HepG2 (cell line): Measurements from ENCODE around the gene RPLP2. TPM values are rescaled to one million over a fixed set of nuclear protein-coding genes. Genes with fewer than 3 reads are reported as not detected.

ENCODE experiments used
- ATAC-seq: fragments of 200-7000 bp; cut with Tn5 transposase; 3 replicates; pipeline ENCODE4 v1.9.1; 2020; ENCODE audit warnings: mild to moderate bottlenecking, moderate library complexity
- BruUV-seq: library from RNA; stranded (reverse); fragments of 400-500 nt; replicated peaks from 2 replicates; lab custom pipeline; 2021; lab: Mats Ljungman, UMichigan
- CTCF ChIA-PET: fragments of 300-600 bp; formaldehyde crosslinking; extraction: SDS; loops from one replicate; lab custom pipeline; 2021; ENCODE audit warnings: low total read pairs, inconsistent platforms, low intra/inter-chr PET ratio; lab: Yijun Ruan, JAX
- POLR2A ChIA-PET: fragments of 350-600 bp; sonication (Branson Sonifier 250); formaldehyde crosslinking; loops from one replicate; lab custom pipeline; 2020; ENCODE audit warnings: antibody characterized with exemption, inconsistent platforms; lab: Yijun Ruan, JAX
- DNase-seq: peaks from one replicate; pipeline ENCODE4 v3.0.0-alpha.2; 2015; ENCODE audit warnings: low spot score
- FAIRE-seq: peaks from 3 replicates; lab custom pipeline; 2011; peaks lifted over from hg19 to GRCh38; lab: Jason Lieb, UNC
- H2AFZ ChIP-seq: one replicate; pipeline ENCODE4 v1.6.1; 2011; ENCODE audit warnings: low read length, inconsistent platforms
- H3K27ac ChIP-seq: fragments of 300-600 bp; 3 replicates; pipeline ENCODE4 v1.8.0; 2011; ENCODE audit warnings: mixed run types, mild to moderate bottlenecking, mixed read lengths, low read length, inconsistent platforms; ENCODE audit not compliant: insufficient read depth; ENCODE audit errors: extremely low read length
- H3K27me3 ChIP-seq, 2 experiments: fragments of 200-600 bp in 1 of 2; 2 replicates in 1 of 2; 3 replicates in 1 of 2; pipeline versions ENCODE4 v1.6.0 to v1.8.0; 2011; ENCODE audit warnings: low read length in 2 of 2, mild to moderate bottlenecking in 2 of 2, moderate library complexity in 2 of 2, inconsistent platforms in 1 of 2; ENCODE audit not compliant: insufficient read depth in 2 of 2, control insufficient read depth in 1 of 2
- H3K36me3 ChIP-seq, 2 experiments: fragments of 200-600 bp in 1 of 2; replicated peaks in 1 of 2; 2 replicates in 1 of 2; 3 replicates in 1 of 2; pipeline versions ENCODE4 v1.5.1 to v1.8.0; 2011; ENCODE audit warnings: low read length in 2 of 2, inconsistent platforms in 1 of 2; ENCODE audit not compliant: insufficient read depth in 2 of 2, control insufficient read depth in 1 of 2
- H3K4me1 ChIP-seq: 2 replicates; pipeline ENCODE4 v1.5.1; 2012; ENCODE audit warnings: low read length, inconsistent platforms; ENCODE audit not compliant: insufficient read depth
- H3K4me2 ChIP-seq: 2 replicates; pipeline ENCODE4 v1.6.0; 2011; ENCODE audit warnings: low read depth, low read length, inconsistent platforms
- H3K4me3 ChIP-seq, 3 experiments: fragments of 200-600 bp in 1 of 3; sonication (generic), shearing (Covaris generic) in 1 of 3; replicated peaks in 1 of 3; 2 replicates each; pipeline ENCODE4 v1.5.1; 2011 to 2016; ENCODE audit warnings: low read length in 3 of 3, inconsistent platforms in 2 of 3, low read depth in 2 of 3, mild to moderate bottlenecking in 2 of 3, control low read depth in 1 of 3, mixed read lengths in 1 of 3; ENCODE audit not compliant: insufficient read depth in 1 of 3
- H3K79me2 ChIP-seq: one replicate; pipeline ENCODE4 v1.6.1; 2011; ENCODE audit warnings: low read length, inconsistent platforms; ENCODE audit not compliant: insufficient read depth
- H3K9ac ChIP-seq: 2 replicates; pipeline ENCODE4 v1.6.0; 2011; ENCODE audit warnings: mild to moderate bottlenecking, low read depth, low read length, inconsistent platforms; ENCODE audit not compliant: insufficient read depth
- H3K9me3 ChIP-seq: 2 replicates; pipeline ENCODE4 v1.5.1; 2012; ENCODE audit warnings: mild to moderate bottlenecking, low read length
- H4K20me1 ChIP-seq: 2 replicates; pipeline ENCODE4 v1.6.0; 2011; ENCODE audit warnings: inconsistent platforms, mild to moderate bottlenecking, low read length, moderate library complexity; ENCODE audit not compliant: insufficient read depth
- AGO2 ChIP-seq: fragments of 200-400 bp; formaldehyde crosslinking; optimal IDR thresholded peaks from 2 replicates; pipeline ENCODE3; 2017; ENCODE audit warnings: mild to moderate bottlenecking, low read depth, low read length, moderate library complexity
- AKAP8 ChIP-seq: sonication (generic); formaldehyde crosslinking; IDR thresholded peaks from 2 replicates; pipeline ENCODE4 v1.5.1; 2020; ENCODE audit warnings: mild to moderate bottlenecking, missing genetic modification reagents
- KAT2B ChIP-seq: fragments of 150-350 bp; IDR thresholded peaks from 2 replicates; pipeline ENCODE4 v1.6.1; 2014; ENCODE audit warnings: low read depth, low read length, borderline replicate concordance
- KDM2A ChIP-seq: sonication (generic); formaldehyde crosslinking; IDR thresholded peaks from 2 replicates; pipeline ENCODE4 v1.4.0; 2020; ENCODE audit warnings: low read depth, missing genetic modification reagents, borderline replicate concordance
- MEIS2 ChIP-seq: sonication (generic); formaldehyde crosslinking; IDR thresholded peaks from 2 replicates; pipeline ENCODE4 v1.9.0; 2021; ENCODE audit warnings: mild to moderate bottlenecking, missing genetic modification reagents
- POLR2AphosphoS2 ChIP-seq: IDR thresholded peaks from 2 replicates; pipeline ENCODE4 v1.6.1; 2011; ENCODE audit warnings: low read depth, low read length, improper control_type of control experiment
- POLR2G ChIP-seq: fragments of 200-400 bp; formaldehyde crosslinking; IDR thresholded peaks from 2 replicates; pipeline ENCODE4 v1.6.1; 2018; ENCODE audit warnings: mild to moderate bottlenecking, low read depth, low read length, moderate library complexity
- RBM22 ChIP-seq: fragments of 200-400 bp; formaldehyde crosslinking; optimal IDR thresholded peaks from 2 replicates; pipeline ENCODE3; 2017; ENCODE audit warnings: mild to moderate bottlenecking, low read length, moderate library complexity
- RERE ChIP-seq: IDR thresholded peaks from 2 replicates; pipeline ENCODE4 v1.6.1; 2016; ENCODE audit warnings: low read depth, missing genetic modification reagents, missing compliant biosample characterization
- ZBTB38 ChIP-seq: sonication (generic); formaldehyde crosslinking; IDR thresholded peaks from 2 replicates; pipeline ENCODE4 v1.5.1; 2020; ENCODE audit warnings: mild to moderate bottlenecking, missing genetic modification reagents
- ZNF121 ChIP-seq: sonication (generic); formaldehyde crosslinking; IDR thresholded peaks from 2 replicates; pipeline ENCODE4 v1.5.0; 2020; ENCODE audit warnings: mild to moderate bottlenecking, missing genetic modification reagents
- ZNF274 ChIP-seq: sonication (generic); formaldehyde crosslinking; IDR thresholded peaks from 2 replicates; pipeline ENCODE4 v1.5.1; 2020; ENCODE audit warnings: mild to moderate bottlenecking, missing genetic modification reagents
- ZNF317 ChIP-seq: sonication (generic); formaldehyde crosslinking; IDR thresholded peaks from 2 replicates; pipeline ENCODE4 v1.5.0; 2020; ENCODE audit warnings: mild to moderate bottlenecking, missing genetic modification reagents
- WGBS: methylation state at CpG from one replicate; pipeline ENCODE4 v1.1.6; 2017; ENCODE audit warnings: low lambda C conversion rate; 5-methylcytosine and 5-hydroxymethylcytosine counted together
- in situ Hi-C: cut with HindIII; loops from 2 replicates; pipeline ENCODE4 v1.10.0; 2017; ENCODE audit warnings: low pct_unique_long_range_greater_than_20kb; ENCODE audit not compliant: extremely low pct_ligation_motif_present
- intact Hi-C: fragments of 100-400 bp; cut with micrococcal nuclease; formaldehyde crosslinking; loops from one replicate; pipeline ENCODE4 v1.10.0; 2022; ENCODE audit not compliant: unreplicated experiment
- polyA plus RNA-seq, 8 experiments: library from polyadenylated mRNA; depleted of rRNA in 3 of 8; stranded (reverse) in 7 of 8; unstranded in 1 of 8; fragments of >200 nt; fragmentation: Illumina TruSeq in 4 of 8; extraction: Trizol in 4 of 8; gene quantifications; 2 replicates each; pipeline versions ENCODE4 v1.2.1 to v1.2.3, GENCODE V29; 2011 to 2016; ENCODE audit warnings: low read depth in 4 of 8, missing spikeins in 1 of 8, mixed read lengths in 1 of 8; ENCODE audit not compliant: insufficient read depth in 1 of 8
- total RNA-seq, 5 experiments: library from RNA; depleted of rRNA; stranded (reverse); fragments of >200 nt; fragmentation: Illumina TruSeq; extraction: Trizol; gene quantifications; 2 replicates each; pipeline ENCODE4 v1.2.3, GENCODE V29; 2016; ENCODE audit warnings: low read depth in 1 of 5

The RPLP2 gene
- total and polyA plus RNA-seq, 2 of the 13 experiments (the other 11 are each of a cell fraction or from before 2014, with no cell fraction given), result 978 to 2,106 TPM

- peaks cover 24% of the 10 kb centered on the region for H4K20me1 ChIP-seq
- TF ChIP-seq POLR2G, result 0 out of 2 replicates have a peak, but pooled peaks have one; percentile 11
- TF ChIP-seq MEIS2 (CRISPR knock-in tag), result no peak
- peak; percentile 2 for TF ChIP-seq RBM22
- TF ChIP-seq ZNF121 (CRISPR knock-in tag), result peak; percentile 40
- ChIA-PET CTCF (no interaction called here), POLR2A (interaction anchor here (0.9 to 1.9 kb wide), 2 partner anchors 8 to 30 kb away, joined by 3 to 9 read pairs; no protein-coding TSS in a partner anchor)
- WGBS, result 95% methylated on average over 4 of the region's 6 CpGs
- no peaks in the 10 kb centered on the region for H3K9me3 ChIP-seq
- H3K4me1 ChIP-seq, result peaks cover 36% of the 10 kb centered on the region
- in situ Hi-C loops (no loop called here), intact Hi-C loops (no loop called here)
- no peak for ATAC-seq
- no peak overlapping the region for H3K27ac ChIP-seq
- no peak for DNase-seq
- BruUV-seq, result no TSS peak
- no peak overlapping the region for H2AFZ ChIP-seq
- H3K4me3 ChIP-seq, result no peak overlapping the region
- H3K36me3 ChIP-seq, result peaks cover 19 to 27% of the 10 kb centered on the region in 2 experiments
- no peak overlapping the region for H3K4me2 ChIP-seq
- peaks cover 29% of the 10 kb centered on the region for H3K79me2 ChIP-seq
- no peaks in the 10 kb centered on the region; a peak in 1 of 5 replicates for H3K27me3 ChIP-seq
- FAIRE-seq, result no peak
- H3K9ac ChIP-seq, result no peak overlapping the region
Measured at GRCh38 chr11:813072-813455, 3.3 kb downstream of the RPLP2 start.

GRCh38 chr11:813456-814096, 3.8 kb downstream of the RPLP2 start:
- FAIRE-seq (no peak), DNase-seq (no peak), ATAC-seq (no peak)
- H4K20me1 ChIP-seq, result peaks cover 24% of the 10 kb centered on the region
- ChIA-PET CTCF (no interaction called here), POLR2A (interaction anchor here (0.9 to 1.9 kb wide), 2 partner anchors 8 to 30 kb away, joined by 3 to 9 read pairs; no protein-coding TSS in a partner anchor)
- H3K27ac ChIP-seq, result no peak overlapping the region
- no peaks in the 10 kb centered on the region for H3K9me3 ChIP-seq
- H3K36me3 ChIP-seq, result peaks cover 19 to 27% of the 10 kb centered on the region in 2 experiments
- BruUV-seq, result no TSS peak
- 88% methylated on average over 9 of the region's 9 CpGs for WGBS
- no peak overlapping the region for H2AFZ ChIP-seq
- in situ Hi-C loops, result no loop called here
- H3K27me3 ChIP-seq, result no peaks in the 10 kb centered on the region; a peak in 1 of 5 replicates
- H3K79me2 ChIP-seq, result peaks cover 26% of the 10 kb centered on the region
- intact Hi-C loops, result no loop called here
- no peak overlapping the region for H3K9ac ChIP-seq
- peaks cover 37% of the 10 kb centered on the region for H3K4me1 ChIP-seq
- no peak overlapping the region for H3K4me3 ChIP-seq
- H3K4me2 ChIP-seq, result no peak overlapping the region
- no peak for TF ChIP-seq RERE (CRISPR knock-in tag)
- TF ChIP-seq ZNF274 (CRISPR knock-in tag), result 0 out of 2 replicates have a peak, but pooled peaks have one; percentile 36
- no peak for TF ChIP-seq ZNF317
- TF ChIP-seq KDM2A (CRISPR knock-in tag), result peak; percentile 17; the same call in 1 of the 2 replicates
- peak; percentile 82; the same call in 1 of the 2 replicates for TF ChIP-seq POLR2AphosphoS2
- no peak for TF ChIP-seq KAT2B
- TF ChIP-seq AGO2, result peak; percentile 96
- TF ChIP-seq ZBTB38 (CRISPR knock-in tag), result peak; percentile 47; the same call in 1 of the 2 replicates
- peak; percentile 49; the same call in 1 of the 2 replicates for TF ChIP-seq AKAP8 (CRISPR knock-in tag)
- peak; percentile 73 for TF ChIP-seq RBM22
